Transverse colon (tissue), 4 donors: Measurements from ENCODE around the gene CDK17.

Experiments used
- EP300 ChIP-seq: sonication (generic); formaldehyde crosslinking; IDR thresholded peaks from one replicate; pipeline ENCODE4 v1.6.1; 2017; ENCODE audit warnings: antibody characterized with exemption, low read depth
- POLR2AphosphoS5 ChIP-seq, 3 donors: sonication (generic); formaldehyde crosslinking; IDR thresholded peaks; one replicate each; pipeline ENCODE4 v1.6.1; 2016; ENCODE audit warnings: antibody characterized with exemption in 3 of 3
- TF ChIP-seq, protein P1 (sequence below), 5 experiments: fragments of 200-600 bp in 3 of 5; fragments of 450-650 bp in 2 of 5; sonication (generic) in 3 of 5; IDR thresholded peaks; 1 replicate in 2 of 5; 2 replicates in 3 of 5; pipeline ENCODE4 v1.5.1; 2016 to 2017; ENCODE audit warnings: antibody characterized with exemption in 5 of 5, inconsistent platforms in 3 of 5, mild to moderate bottlenecking in 2 of 5, moderate library complexity in 1 of 5

DNA sequence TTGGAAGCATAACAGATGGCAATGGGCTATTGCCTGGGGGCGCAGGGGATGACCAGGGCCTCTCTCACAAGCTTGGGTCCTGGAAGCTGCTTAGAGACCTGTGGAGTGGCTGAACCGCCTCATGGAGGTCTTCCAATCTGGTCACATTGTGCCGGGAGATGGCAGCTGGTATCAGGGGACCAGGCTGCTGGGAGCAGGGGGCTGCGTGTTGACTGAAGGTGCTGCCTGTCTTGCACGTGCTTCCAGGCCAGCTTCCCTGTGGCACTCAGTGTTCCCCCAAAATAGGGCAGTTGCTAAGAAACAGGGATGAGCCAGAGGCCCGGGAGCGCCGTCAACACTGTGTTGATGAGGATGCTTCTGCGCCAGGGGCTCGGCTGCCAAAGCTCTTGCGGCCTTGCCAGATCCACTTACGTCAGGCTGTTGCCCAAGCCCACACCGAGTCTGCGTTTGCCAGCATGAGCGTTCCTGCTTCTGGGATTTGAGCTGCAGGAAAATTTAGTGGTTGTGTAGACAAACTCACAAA is 166.2 kb downstream of the CDK17 start:
- TF ChIP-seq, protein P1, sequence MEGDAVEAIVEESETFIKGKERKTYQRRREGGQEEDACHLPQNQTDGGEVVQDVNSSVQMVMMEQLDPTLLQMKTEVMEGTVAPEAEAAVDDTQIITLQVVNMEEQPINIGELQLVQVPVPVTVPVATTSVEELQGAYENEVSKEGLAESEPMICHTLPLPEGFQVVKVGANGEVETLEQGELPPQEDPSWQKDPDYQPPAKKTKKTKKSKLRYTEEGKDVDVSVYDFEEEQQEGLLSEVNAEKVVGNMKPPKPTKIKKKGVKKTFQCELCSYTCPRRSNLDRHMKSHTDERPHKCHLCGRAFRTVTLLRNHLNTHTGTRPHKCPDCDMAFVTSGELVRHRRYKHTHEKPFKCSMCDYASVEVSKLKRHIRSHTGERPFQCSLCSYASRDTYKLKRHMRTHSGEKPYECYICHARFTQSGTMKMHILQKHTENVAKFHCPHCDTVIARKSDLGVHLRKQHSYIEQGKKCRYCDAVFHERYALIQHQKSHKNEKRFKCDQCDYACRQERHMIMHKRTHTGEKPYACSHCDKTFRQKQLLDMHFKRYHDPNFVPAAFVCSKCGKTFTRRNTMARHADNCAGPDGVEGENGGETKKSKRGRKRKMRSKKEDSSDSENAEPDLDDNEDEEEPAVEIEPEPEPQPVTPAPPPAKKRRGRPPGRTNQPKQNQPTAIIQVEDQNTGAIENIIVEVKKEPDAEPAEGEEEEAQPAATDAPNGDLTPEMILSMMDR (IDR thresholded peaks at IDR 0.05) = no peak
- TF ChIP-seq EP300 = peak; percentile 95
- TF ChIP-seq POLR2AphosphoS5 (IDR thresholded peaks at IDR 0.05) = peak; percentile 81 to 83 (median 82)
